Measurements from ENCODE around the gene GLIS1. TPM values are rescaled to one million over a fixed set of nuclear protein-coding genes. Genes with fewer than 3 reads are reported as not detected.

The GLIS1 gene
- polyA plus RNA-seq, 1 experiment, result 1.9 TPM

DNA sequence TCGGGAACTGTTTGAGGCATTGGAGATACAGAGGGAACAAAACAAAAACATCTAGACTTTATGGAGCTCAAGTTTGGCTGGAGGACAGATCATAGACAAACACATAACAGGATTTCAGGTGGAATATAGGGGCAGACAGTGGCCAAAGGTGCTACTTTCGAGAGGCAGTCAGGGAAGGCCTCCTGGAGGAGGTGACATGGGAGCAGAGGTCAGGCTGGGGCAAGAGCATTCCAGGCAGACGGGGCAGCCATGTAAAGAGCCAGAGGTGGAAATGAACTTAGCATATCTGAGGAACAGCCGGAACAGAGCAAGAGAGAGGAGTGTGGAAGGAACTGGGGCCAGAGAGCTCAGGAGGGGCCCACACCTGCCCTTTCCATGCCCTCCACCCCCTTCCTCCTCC, 157.5 kb downstream of the GLIS1 start:
- CTCF ChIA-PET, result interaction anchor here (2.0 kb wide), 1 partner anchor 20 kb away, joined by 4 read pairs; no protein-coding TSS in a partner anchor
- no peaks in the 10 kb centered on the region for H3K27me3 ChIP-seq (ENCODE audit: control insufficient read depth, insufficient read depth, low read length)
- no peaks in the 10 kb centered on the region for H3K36me3 ChIP-seq (ENCODE audit: control insufficient read depth, insufficient read depth, low read length)
- H3K4me3 ChIP-seq (ENCODE audit: low read depth, low read length), result no peak overlapping the region
- POLR2A ChIA-PET, result no interaction called here
- no peak for DNase-seq (ENCODE audit: low read depth)
- TF ChIP-seq, protein P1, sequence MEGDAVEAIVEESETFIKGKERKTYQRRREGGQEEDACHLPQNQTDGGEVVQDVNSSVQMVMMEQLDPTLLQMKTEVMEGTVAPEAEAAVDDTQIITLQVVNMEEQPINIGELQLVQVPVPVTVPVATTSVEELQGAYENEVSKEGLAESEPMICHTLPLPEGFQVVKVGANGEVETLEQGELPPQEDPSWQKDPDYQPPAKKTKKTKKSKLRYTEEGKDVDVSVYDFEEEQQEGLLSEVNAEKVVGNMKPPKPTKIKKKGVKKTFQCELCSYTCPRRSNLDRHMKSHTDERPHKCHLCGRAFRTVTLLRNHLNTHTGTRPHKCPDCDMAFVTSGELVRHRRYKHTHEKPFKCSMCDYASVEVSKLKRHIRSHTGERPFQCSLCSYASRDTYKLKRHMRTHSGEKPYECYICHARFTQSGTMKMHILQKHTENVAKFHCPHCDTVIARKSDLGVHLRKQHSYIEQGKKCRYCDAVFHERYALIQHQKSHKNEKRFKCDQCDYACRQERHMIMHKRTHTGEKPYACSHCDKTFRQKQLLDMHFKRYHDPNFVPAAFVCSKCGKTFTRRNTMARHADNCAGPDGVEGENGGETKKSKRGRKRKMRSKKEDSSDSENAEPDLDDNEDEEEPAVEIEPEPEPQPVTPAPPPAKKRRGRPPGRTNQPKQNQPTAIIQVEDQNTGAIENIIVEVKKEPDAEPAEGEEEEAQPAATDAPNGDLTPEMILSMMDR (IDR thresholded peaks at IDR 0.05; ENCODE audit: insufficient read depth, low read depth, low read length), result no peak

DNA sequence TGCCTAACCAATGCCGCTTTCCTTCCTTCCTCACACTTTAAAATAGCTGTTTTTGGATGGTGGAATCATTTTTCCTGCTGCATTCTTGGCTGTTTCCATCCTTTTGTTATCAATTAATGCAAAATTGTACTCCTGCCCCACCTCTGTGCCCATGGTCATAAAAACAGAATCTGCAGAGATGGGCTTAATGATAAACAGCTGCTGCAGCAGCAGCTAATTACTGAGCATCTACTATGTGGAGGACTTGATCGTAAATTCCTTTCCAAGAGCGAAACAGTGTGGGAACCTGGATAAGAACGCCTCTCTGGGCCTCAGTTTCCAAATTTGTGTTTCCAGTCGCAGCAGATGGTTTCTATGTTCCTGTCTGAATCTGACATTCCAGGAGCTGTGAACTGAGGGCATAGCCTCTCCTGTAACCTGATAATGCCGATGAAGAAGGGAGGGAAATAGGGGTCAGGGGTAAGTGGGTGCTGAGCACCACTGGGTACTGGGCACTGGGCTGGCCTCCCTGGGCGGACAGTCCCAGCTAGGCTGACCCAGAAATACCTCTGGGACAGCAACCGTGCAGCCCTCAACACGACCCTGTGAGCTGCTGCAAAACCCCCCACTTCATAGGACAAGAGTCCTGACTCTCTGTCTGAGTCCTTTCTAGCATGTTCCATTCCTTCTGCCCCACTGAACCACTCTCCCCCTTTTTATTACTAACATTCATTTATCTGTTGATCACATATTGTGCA, 158.1 kb downstream of the GLIS1 start:
- no peak overlapping the region for H3K4me3 ChIP-seq (ENCODE audit: low read depth, low read length)
- CTCF ChIA-PET, result no interaction called here
- no peaks in the 10 kb centered on the region for H3K36me3 ChIP-seq (ENCODE audit: control insufficient read depth, insufficient read depth, low read length)
- TF ChIP-seq, protein P1 (IDR thresholded peaks at IDR 0.05; ENCODE audit: insufficient read depth, low read depth, low read length), result no peak
- POLR2A ChIA-PET, result no interaction called here
- no peak for DNase-seq (ENCODE audit: low read depth)
- H3K27me3 ChIP-seq (ENCODE audit: control insufficient read depth, insufficient read depth, low read length), result no peaks in the 10 kb centered on the region

DNA sequence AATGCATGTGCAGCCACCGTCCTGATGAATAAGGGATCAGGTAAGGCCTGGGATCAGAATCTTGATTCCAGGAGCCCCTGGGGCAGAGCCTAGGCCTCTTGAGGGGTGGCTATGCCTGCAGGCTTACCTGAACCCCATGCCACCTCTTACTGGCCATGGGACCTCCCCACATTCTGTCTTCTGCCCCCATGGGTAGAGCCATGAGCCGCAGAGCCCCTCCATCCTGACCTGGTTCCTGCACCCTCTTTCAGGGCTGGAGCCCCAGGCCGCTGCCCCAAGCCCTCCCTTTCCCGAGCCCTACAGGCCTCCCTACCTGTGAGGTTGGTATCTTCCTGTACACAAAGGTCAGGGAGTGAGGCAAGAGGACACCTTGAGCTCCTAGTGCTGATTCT, 159.0 kb downstream of the GLIS1 start:
- Histone ChIP-seq H3K4me3 (ENCODE audit: low read depth, low read length) (no peak overlapping the region), H3K36me3 (ENCODE audit: control insufficient read depth, insufficient read depth, low read length) (no peaks in the 10 kb centered on the region), H3K27me3 (ENCODE audit: control insufficient read depth, insufficient read depth, low read length) (no peaks in the 10 kb centered on the region)
- CTCF ChIA-PET, result no interaction called here
- POLR2A ChIA-PET, result no interaction called here
- DNase-seq (ENCODE audit: low read depth), result no peak
- TF ChIP-seq, protein P1 (IDR thresholded peaks at IDR 0.05; ENCODE audit: insufficient read depth, low read depth, low read length), result no peak

DNA sequence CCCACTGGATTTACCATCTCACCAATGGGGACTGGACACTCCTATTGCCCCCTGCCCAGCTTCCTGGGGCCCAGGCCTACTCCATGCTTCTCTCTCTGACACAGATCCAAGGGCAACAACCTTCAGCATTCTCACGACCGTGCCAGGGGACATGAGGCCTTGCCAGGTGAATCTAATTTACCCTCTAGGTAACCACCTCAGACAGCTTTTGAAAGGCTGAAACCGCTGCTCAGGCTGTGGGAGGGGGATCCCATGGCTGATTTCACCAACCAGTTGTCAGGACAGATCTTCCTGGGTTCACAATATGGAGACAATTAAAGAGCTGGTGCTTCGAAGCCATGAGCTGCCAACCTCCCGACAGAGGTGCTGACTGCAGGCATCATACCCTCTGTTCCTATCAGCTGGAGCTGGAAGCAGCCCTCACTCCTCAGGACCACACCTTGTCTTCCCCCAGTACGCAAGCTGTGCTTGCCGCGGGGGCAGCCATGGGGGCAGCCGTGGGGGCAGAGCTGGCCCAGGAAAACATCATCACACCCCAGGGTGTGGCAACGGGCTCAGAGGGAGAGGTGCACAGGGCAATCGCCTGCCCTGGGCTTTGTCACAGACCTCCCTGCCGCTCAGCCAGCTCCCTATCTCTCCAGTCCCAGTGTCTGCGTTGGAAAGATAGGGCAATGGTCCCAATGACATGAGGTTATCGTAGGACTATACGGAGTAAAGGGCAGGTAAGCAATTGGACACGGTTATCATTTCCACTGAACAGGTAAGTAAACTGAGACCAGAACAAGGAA, 159.5 kb downstream of the GLIS1 start:
- no peak for DNase-seq (ENCODE audit: low read depth)
- CTCF ChIA-PET, result interaction anchor here (1.0 kb wide), 1 partner anchor 93 kb away, joined by 3 read pairs; no protein-coding TSS in a partner anchor
- TF ChIP-seq, protein P1 (IDR thresholded peaks at IDR 0.05; ENCODE audit: insufficient read depth, low read depth, low read length), result no peak
- no peaks in the 10 kb centered on the region for H3K36me3 ChIP-seq (ENCODE audit: control insufficient read depth, insufficient read depth, low read length)
- POLR2A ChIA-PET, result no interaction called here
- no peaks in the 10 kb centered on the region for H3K27me3 ChIP-seq (ENCODE audit: control insufficient read depth, insufficient read depth, low read length)
- H3K4me3 ChIP-seq (ENCODE audit: low read depth, low read length), result no peak overlapping the region

DNA sequence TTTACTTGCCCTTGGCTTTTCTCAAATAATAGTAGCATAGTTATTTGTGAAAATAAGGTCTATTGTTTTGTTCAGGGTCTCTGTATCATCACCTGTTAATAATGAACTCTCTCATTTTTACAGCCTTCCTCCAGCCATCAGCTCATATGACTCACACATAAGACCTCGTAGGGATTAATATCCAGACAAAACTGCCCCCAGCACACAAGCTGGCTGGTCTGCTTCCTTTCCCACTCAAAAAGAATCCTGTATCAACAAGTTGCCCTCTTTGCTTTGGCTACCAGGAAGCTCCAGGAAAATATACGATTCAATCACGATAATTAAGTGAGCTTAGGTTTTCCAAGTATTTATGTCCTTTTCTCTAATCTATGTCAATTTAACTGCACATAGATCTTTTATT, 160.6 kb downstream of the GLIS1 start:
- CTCF ChIA-PET, result interaction anchor here (1.0 to 1.5 kb wide), 2 partner anchors 13 to 92 kb away, joined by 3 read pairs; no protein-coding TSS in a partner anchor
- H3K36me3 ChIP-seq (ENCODE audit: control insufficient read depth, insufficient read depth, low read length), result no peaks in the 10 kb centered on the region
- H3K4me3 ChIP-seq (ENCODE audit: low read depth, low read length), result no peak overlapping the region
- DNase-seq (ENCODE audit: low read depth), result no peak
- TF ChIP-seq, protein P1 (IDR thresholded peaks at IDR 0.05; ENCODE audit: insufficient read depth, low read depth, low read length), result no peak
- H3K27me3 ChIP-seq (ENCODE audit: control insufficient read depth, insufficient read depth, low read length), result no peaks in the 10 kb centered on the region
- POLR2A ChIA-PET, result interaction anchor here (0.6 kb wide), 1 partner anchor 145 kb away, joined by 9 read pairs; no protein-coding TSS in a partner anchor

Data from BJ (cell line).